H9 (cell line): Measurements from ENCODE around the gene FMNL3. TPM values are rescaled to one million over a fixed set of nuclear protein-coding genes. Genes with fewer than 3 reads are reported as not detected.

ENCODE experiments used
- DNase-seq: peaks from one replicate; pipeline ENCODE4 v3.0.0-alpha.2; 2017
- H2AFZ ChIP-seq: one replicate; pipeline ENCODE4 v1.6.1; 2013; ENCODE audit warnings: mild to moderate bottlenecking, low read length, control low read depth, moderate library complexity
- H2AK5ac ChIP-seq: 2 replicates; pipeline ENCODE4 v1.6.1; 2013; ENCODE audit warnings: low read length, control low read depth, mixed read lengths; ENCODE audit not compliant: insufficient read length
- H2BK120ac ChIP-seq: one replicate; pipeline ENCODE4 v1.6.1; 2013; ENCODE audit warnings: low read depth, mild to moderate bottlenecking, low read length, control low read depth, inconsistent platforms; ENCODE audit not compliant: poor library complexity, severe bottlenecking
- H2BK12ac ChIP-seq: 2 replicates; pipeline ENCODE4 v1.6.1; 2013; ENCODE audit warnings: low read length, control low read depth, mixed read lengths, low read depth; ENCODE audit not compliant: insufficient read length
- H2BK15ac ChIP-seq: 2 replicates; pipeline ENCODE4 v1.6.1; 2013; ENCODE audit warnings: low read depth, low read length, control low read depth
- H2BK20ac ChIP-seq: one replicate; pipeline ENCODE4 v1.6.1; 2013; ENCODE audit warnings: low read depth, mild to moderate bottlenecking, low read length, control low read depth, inconsistent platforms; ENCODE audit not compliant: poor library complexity, severe bottlenecking
- H2BK5ac ChIP-seq: 2 replicates; pipeline ENCODE4 v1.6.1; 2013; ENCODE audit warnings: low read length, control low read depth, mixed read lengths; ENCODE audit not compliant: insufficient read length
- H3K14ac ChIP-seq: 2 replicates; pipeline ENCODE4 v1.6.1; 2013; ENCODE audit warnings: low read length, control low read depth; ENCODE audit not compliant: insufficient read depth
- H3K18ac ChIP-seq: 2 replicates; pipeline ENCODE4 v1.6.1; 2013; ENCODE audit warnings: low read depth, mild to moderate bottlenecking, mixed read lengths, low read length, control low read depth; ENCODE audit not compliant: insufficient read length
- H3K23ac ChIP-seq: 2 replicates; pipeline ENCODE4 v1.6.1; 2013; ENCODE audit warnings: low read length, control low read depth, mixed read lengths, low read depth; ENCODE audit not compliant: insufficient read length
- H3K23me2 ChIP-seq: 2 replicates; pipeline ENCODE4 v1.6.1; 2013; ENCODE audit warnings: low read depth, mild to moderate bottlenecking, mixed read lengths, low read length, control low read depth; ENCODE audit not compliant: insufficient read length, poor library complexity, severe bottlenecking
- H3K27ac ChIP-seq: 2 replicates; pipeline ENCODE4 v1.5.1; 2013; ENCODE audit warnings: low read length, control low read depth, mixed read lengths, low read depth; ENCODE audit not compliant: insufficient read length
- H3K27me3 ChIP-seq: 2 replicates; pipeline ENCODE4 v1.6.1; 2013; ENCODE audit warnings: low read length, control low read depth, inconsistent platforms; ENCODE audit not compliant: insufficient read depth
- H3K4ac ChIP-seq: 2 replicates; pipeline ENCODE4 v1.6.1; 2013; ENCODE audit warnings: low read depth, mild to moderate bottlenecking, control low read depth, inconsistent platforms, low read length, moderate library complexity
- H3K4me1 ChIP-seq: 2 replicates; pipeline ENCODE4 v1.6.1; 2013; ENCODE audit warnings: low read length, control low read depth, inconsistent platforms; ENCODE audit not compliant: insufficient read depth
- H3K4me2 ChIP-seq: 2 replicates; pipeline ENCODE4 v1.6.1; 2013; ENCODE audit warnings: low read length, control low read depth, mixed read lengths; ENCODE audit not compliant: insufficient read length, insufficient read depth
- H3K56ac ChIP-seq: 2 replicates; pipeline ENCODE4 v1.6.1; 2013; ENCODE audit warnings: low read depth, mild to moderate bottlenecking, mixed read lengths, low read length, control low read depth; ENCODE audit not compliant: insufficient read length
- H3K79me1 ChIP-seq: 2 replicates; pipeline ENCODE4 v1.6.1; 2013; ENCODE audit warnings: low read depth, mild to moderate bottlenecking, moderate library complexity, low read length, control low read depth, inconsistent platforms; ENCODE audit not compliant: insufficient read depth, poor library complexity, severe bottlenecking
- H3K79me2 ChIP-seq: 2 replicates; pipeline ENCODE4 v1.6.1; 2013; ENCODE audit warnings: low read length, control low read depth, inconsistent platforms; ENCODE audit not compliant: insufficient read depth
- H3K9ac ChIP-seq: 2 replicates; pipeline ENCODE4 v1.6.1; 2013; ENCODE audit warnings: low read length, control low read depth, mixed read lengths; ENCODE audit not compliant: insufficient read length; ENCODE audit errors: extremely low read depth
- H3K9me3 ChIP-seq: one replicate; pipeline ENCODE4 v1.6.1; 2013; ENCODE audit warnings: low read depth, low read length, inconsistent platforms; ENCODE audit not compliant: control insufficient read depth
- H3T11ph ChIP-seq: one replicate; pipeline ENCODE4 v1.6.1; 2013; ENCODE audit warnings: mild to moderate bottlenecking, low read length, control low read depth, inconsistent platforms
- H4K20me1 ChIP-seq: one replicate; pipeline ENCODE4 v1.6.1; 2013; ENCODE audit not compliant: control insufficient read depth, insufficient read length, insufficient read depth
- H4K5ac ChIP-seq: 2 replicates; pipeline ENCODE4 v1.6.1; 2013; ENCODE audit warnings: low read depth, mild to moderate bottlenecking, mixed read lengths, low read length, control low read depth; ENCODE audit not compliant: insufficient read length
- H4K8ac ChIP-seq: replicated peaks from 2 replicates; pipeline ENCODE4 v1.6.1; 2013; ENCODE audit warnings: low read length, control low read depth, mixed read lengths, low read depth; ENCODE audit not compliant: insufficient read length
- H4K91ac ChIP-seq: 2 replicates; pipeline ENCODE4 v1.6.1; 2013; ENCODE audit warnings: low read depth, mild to moderate bottlenecking, moderate library complexity, mixed read lengths, low read length, control low read depth; ENCODE audit not compliant: insufficient read length
- H3K27ac Mint-ChIP-seq, 3 experiments: 2 replicates in 2 of 3; 3 replicates in 1 of 3; pipeline ENCODE4 v1.8.0; 2020 to 2021; ENCODE audit warnings: mixed read lengths in 3 of 3, mild to moderate bottlenecking in 1 of 3, moderate library complexity in 1 of 3
- H3K27me3 Mint-ChIP-seq: 2 replicates; pipeline ENCODE4 v1.8.0; 2021; ENCODE audit warnings: low read depth, mild to moderate bottlenecking, moderate library complexity, mixed read lengths
- H3K36me3 Mint-ChIP-seq, 3 experiments: 2 replicates in 2 of 3; 3 replicates in 1 of 3; pipeline ENCODE4 v1.8.0; 2020 to 2021; ENCODE audit warnings: low read depth in 3 of 3, mixed read lengths in 3 of 3; ENCODE audit not compliant: insufficient read depth in 1 of 3
- H3K4me1 Mint-ChIP-seq, 2 experiments: 2 replicates each; pipeline ENCODE4 v1.8.0; 2020; ENCODE audit warnings: mixed read lengths in 2 of 2
- H3K4me3 Mint-ChIP-seq, 2 experiments: 2 replicates in 1 of 2; 3 replicates in 1 of 2; pipeline ENCODE4 v1.8.0; 2020 to 2021; ENCODE audit warnings: mild to moderate bottlenecking in 2 of 2, mixed read lengths in 2 of 2, moderate library complexity in 1 of 2
- H3K9me3 Mint-ChIP-seq, 2 experiments: 2 replicates in 1 of 2; 3 replicates in 1 of 2; pipeline ENCODE4 v1.8.0; 2020; ENCODE audit warnings: mild to moderate bottlenecking in 2 of 2, mixed read lengths in 2 of 2, moderate library complexity in 1 of 2
- WGBS: extraction: QIAGEN DNeasy Blood & Tissue Kit; methylation state at CpG from one replicate; pipeline ENCODE4 v1.1.7; 2013; ENCODE audit warnings: missing lambda C conversion rate, low lambda C conversion rate, mixed read lengths; ENCODE audit not compliant: insufficient read length; ENCODE audit errors: extremely low coverage; 5-methylcytosine and 5-hydroxymethylcytosine counted together
- total RNA-seq: library from RNA; stranded (reverse); gene quantifications from 2 replicates; pipeline ENCODE4 v1.2.1, GENCODE V29; 2021
- TF ChIP-seq, protein P1 (sequence below): fragments of 200-600 bp; sonication (generic); conservative IDR thresholded peaks from 3 replicates; pipeline ENCODE4 v1.8.0; 2021; ENCODE audit warnings: antibody characterized with exemption, mild to moderate bottlenecking

Gene FMNL3
- total RNA-seq, 1 experiment from 2014 or later = 22.8 TPM

DNA sequence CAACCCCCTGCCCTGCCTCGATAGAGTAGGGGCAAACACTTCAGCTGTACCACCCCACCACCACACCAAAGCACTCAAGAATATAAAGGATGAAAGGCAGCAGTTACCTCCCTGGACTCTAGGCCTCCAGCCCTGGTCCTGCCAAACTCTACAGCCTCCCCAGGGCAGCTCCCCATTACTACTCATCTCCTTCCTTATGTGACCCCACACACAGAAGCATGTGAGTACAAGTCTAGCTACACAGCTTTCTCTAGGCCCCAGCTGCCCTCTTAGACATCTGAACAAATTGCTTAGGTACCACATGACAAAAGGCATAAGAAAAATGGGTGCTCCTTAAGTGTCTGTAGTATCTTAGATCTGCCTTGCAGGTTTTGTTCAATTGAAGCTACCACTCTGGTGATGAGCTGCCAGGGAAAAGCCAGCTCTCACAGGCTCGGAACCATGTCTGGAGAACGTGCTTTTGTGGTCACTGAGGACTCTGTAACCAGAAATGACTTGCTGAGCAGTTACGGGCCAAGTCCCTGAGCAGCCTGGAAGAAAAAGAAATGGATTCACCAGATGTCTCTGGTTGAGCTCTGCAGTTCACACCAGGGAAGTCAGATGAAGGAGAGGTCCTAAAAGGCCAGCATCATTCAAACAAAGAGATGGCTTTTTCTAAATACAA, 32.8 kb downstream of the FMNL3 start:
- Histone ChIP-seq H3K9ac (no peak overlapping the region), H2BK120ac (no peak overlapping the region), H4K5ac (no peak overlapping the region), H3K9me3 (no peaks in the 10 kb centered on the region), H3K4me1 (peaks cover 3% of the 10 kb centered on the region; the same call in 1 of the 2 replicates), H2BK20ac (no peak overlapping the region), H3K79me1 (no peaks in the 10 kb centered on the region), H3T11ph (no peak overlapping the region), H3K79me2 (no peaks in the 10 kb centered on the region; the same call in 1 of the 2 replicates), H3K23ac (no peak overlapping the region), H2BK15ac (no peak overlapping the region), H3K14ac (no peak overlapping the region), H4K20me1 (no peaks in the 10 kb centered on the region), H3K56ac (no peak overlapping the region), H2AFZ (no peak overlapping the region), H3K23me2 (no peaks in the 10 kb centered on the region), H2AK5ac (no peak overlapping the region), H4K91ac (no peak overlapping the region), H2BK12ac (no peak overlapping the region), H3K27me3 (no peaks in the 10 kb centered on the region), H2BK5ac (no peak overlapping the region), H3K4ac (no peak overlapping the region), H3K27ac (no peak overlapping the region), H3K18ac (no peak overlapping the region), H4K8ac (no peak overlapping the region), H3K4me2 (no peak overlapping the region)
- TF ChIP-seq, protein P1, sequence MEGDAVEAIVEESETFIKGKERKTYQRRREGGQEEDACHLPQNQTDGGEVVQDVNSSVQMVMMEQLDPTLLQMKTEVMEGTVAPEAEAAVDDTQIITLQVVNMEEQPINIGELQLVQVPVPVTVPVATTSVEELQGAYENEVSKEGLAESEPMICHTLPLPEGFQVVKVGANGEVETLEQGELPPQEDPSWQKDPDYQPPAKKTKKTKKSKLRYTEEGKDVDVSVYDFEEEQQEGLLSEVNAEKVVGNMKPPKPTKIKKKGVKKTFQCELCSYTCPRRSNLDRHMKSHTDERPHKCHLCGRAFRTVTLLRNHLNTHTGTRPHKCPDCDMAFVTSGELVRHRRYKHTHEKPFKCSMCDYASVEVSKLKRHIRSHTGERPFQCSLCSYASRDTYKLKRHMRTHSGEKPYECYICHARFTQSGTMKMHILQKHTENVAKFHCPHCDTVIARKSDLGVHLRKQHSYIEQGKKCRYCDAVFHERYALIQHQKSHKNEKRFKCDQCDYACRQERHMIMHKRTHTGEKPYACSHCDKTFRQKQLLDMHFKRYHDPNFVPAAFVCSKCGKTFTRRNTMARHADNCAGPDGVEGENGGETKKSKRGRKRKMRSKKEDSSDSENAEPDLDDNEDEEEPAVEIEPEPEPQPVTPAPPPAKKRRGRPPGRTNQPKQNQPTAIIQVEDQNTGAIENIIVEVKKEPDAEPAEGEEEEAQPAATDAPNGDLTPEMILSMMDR = no peak
- no peak overlapping the region for H3K4me3 Mint-ChIP-seq
- no peaks in the 10 kb centered on the region for H3K27me3 Mint-ChIP-seq
- no peak for DNase-seq
- WGBS = no CpG with 5 or more reads among the region's 4 CpGs
- H3K9me3 Mint-ChIP-seq = no peaks in the 10 kb centered on the region
- H3K36me3 Mint-ChIP-seq = no peaks in the 10 kb centered on the region; a peak in 1 of 7 replicates
- peak overlapping the region in 1 of 3 experiments; percentile 87; a peak in 3 of 7 replicates for H3K27ac Mint-ChIP-seq
- H3K4me1 Mint-ChIP-seq = peaks cover 37 to 39% of the 10 kb centered on the region in 2 experiments
